Measurements from ENCODE around the gene ISG20L2.
A peak's percentile ranks its signal among the peaks of the same experiment; 100 is the strongest.

Gene ISG20L2

DNA sequence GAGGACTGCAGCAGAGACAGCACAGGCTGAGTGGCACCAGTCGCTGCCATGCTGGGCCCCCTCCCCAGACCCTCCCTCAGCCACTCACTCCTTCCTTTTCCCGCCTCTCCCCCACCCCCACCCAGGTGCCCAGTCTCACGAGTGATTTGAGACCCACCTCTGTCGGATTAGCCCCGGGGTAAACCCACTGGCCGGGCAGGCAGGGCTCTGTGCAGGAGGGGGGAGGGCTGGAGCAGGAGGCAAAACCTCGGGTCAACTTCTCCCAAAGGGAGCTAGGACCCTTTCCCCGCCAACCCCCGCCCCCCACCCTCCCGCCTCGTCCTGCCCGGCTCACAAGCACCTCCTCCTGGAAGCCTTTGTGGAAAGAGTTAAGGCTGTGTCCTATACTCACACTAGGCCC lies 15.8 kb upstream of the ISG20L2 start:
- Histone ChIP-seq H3K36me3 (peaks cover 65% of the 10 kb centered on the region), H3K27ac (peak overlapping the region; percentile 19), H3K4me3 (ENCODE audit: low read depth, low read length) (no peak overlapping the region), H3K9me3 (ENCODE audit: severe bottlenecking) (no peaks in the 10 kb centered on the region), H3K27me3 (ENCODE audit: insufficient read depth, low read depth, severe bottlenecking) (no peaks in the 10 kb centered on the region)
- TF ChIP-seq, protein P1, sequence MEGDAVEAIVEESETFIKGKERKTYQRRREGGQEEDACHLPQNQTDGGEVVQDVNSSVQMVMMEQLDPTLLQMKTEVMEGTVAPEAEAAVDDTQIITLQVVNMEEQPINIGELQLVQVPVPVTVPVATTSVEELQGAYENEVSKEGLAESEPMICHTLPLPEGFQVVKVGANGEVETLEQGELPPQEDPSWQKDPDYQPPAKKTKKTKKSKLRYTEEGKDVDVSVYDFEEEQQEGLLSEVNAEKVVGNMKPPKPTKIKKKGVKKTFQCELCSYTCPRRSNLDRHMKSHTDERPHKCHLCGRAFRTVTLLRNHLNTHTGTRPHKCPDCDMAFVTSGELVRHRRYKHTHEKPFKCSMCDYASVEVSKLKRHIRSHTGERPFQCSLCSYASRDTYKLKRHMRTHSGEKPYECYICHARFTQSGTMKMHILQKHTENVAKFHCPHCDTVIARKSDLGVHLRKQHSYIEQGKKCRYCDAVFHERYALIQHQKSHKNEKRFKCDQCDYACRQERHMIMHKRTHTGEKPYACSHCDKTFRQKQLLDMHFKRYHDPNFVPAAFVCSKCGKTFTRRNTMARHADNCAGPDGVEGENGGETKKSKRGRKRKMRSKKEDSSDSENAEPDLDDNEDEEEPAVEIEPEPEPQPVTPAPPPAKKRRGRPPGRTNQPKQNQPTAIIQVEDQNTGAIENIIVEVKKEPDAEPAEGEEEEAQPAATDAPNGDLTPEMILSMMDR (IDR thresholded peaks at IDR 0.05; ENCODE audit: low read depth, low read length): no peak
- no peak for DNase-seq

DNA sequence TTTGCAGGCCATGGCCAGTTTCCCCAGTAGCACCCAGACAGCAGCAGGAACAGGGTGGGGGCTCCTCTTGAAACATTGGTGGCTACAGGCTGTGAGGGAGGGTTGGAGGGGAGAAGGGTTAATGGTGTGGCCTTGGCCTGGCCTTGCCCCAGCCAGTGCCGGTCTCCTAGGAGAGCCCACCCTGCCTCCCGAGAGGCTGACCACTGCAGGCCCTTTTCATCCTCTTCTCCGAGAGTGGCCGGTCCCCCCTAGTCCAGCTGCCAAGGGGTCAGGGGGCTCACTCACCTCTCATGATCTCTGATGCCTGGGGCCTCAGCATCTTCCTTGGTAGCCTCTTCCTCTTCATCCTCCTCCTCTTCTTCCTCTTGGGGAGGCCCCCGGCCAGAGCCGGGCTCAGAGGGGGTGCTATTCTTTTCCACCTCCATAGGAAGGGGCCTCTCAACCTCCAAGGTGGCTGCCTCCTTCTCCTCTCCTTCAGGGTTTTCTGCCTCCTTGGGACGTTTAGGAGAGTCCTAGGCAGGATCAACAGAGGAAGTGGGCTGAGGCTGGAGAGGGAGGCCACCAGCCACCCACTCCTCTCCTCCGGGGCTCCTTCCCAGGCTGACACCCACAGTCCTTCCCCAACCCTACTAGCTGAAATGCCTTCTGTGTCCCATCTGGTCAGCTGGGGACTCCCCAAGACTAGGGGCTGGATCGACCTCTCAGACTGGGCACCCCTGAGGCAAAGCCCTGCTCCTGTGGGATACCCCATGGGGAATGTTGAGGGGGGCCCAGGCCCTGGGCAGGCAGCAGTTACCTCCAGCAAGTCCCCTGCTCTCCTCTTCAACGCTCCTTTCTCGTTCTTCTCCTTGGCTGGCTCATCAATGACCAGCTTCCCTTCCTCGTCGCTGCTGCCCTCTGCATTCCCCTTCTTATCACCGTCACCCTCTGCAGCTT lies 15.1 kb upstream of the ISG20L2 start:
- no peak for DNase-seq
- Histone ChIP-seq H3K4me3 (ENCODE audit: low read depth, low read length) (no peak overlapping the region), H3K27me3 (ENCODE audit: insufficient read depth, low read depth, severe bottlenecking) (no peaks in the 10 kb centered on the region), H3K9me3 (ENCODE audit: severe bottlenecking) (no peaks in the 10 kb centered on the region), H3K36me3 (peaks cover 58% of the 10 kb centered on the region), H3K27ac (peak overlapping the region; percentile 35)
- TF ChIP-seq, protein P1 (IDR thresholded peaks at IDR 0.05; ENCODE audit: low read depth, low read length): no peak

DNA sequence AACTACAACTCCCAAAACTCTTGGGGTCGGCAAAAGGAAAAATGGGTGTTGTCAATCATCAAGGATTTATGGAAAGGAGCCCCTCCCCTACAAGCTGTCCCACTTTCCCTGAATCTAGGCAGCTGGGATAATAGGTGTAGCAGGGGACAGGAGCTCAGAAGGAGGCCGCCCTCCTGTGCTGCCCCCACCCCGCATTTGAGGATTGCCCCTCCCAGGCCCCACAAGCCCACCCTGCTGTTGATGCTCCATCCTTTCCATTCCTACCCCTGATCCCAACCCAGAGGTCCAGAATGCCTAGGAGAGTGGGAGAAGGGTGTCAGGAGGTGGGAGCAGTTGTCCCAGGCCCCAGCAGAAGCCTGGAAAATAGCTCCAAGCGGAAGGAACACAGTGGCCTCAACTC lies 14.2 kb upstream of the ISG20L2 start:
- Histone ChIP-seq H3K36me3 (peaks cover 56% of the 10 kb centered on the region), H3K9me3 (ENCODE audit: severe bottlenecking) (no peaks in the 10 kb centered on the region), H3K4me3 (ENCODE audit: low read depth, low read length) (no peak overlapping the region), H3K27me3 (ENCODE audit: insufficient read depth, low read depth, severe bottlenecking) (no peaks in the 10 kb centered on the region), H3K27ac (peak overlapping the region; percentile 35)
- TF ChIP-seq, protein P1 (IDR thresholded peaks at IDR 0.05; ENCODE audit: low read depth, low read length): no peak
- DNase-seq: no peak

DNA sequence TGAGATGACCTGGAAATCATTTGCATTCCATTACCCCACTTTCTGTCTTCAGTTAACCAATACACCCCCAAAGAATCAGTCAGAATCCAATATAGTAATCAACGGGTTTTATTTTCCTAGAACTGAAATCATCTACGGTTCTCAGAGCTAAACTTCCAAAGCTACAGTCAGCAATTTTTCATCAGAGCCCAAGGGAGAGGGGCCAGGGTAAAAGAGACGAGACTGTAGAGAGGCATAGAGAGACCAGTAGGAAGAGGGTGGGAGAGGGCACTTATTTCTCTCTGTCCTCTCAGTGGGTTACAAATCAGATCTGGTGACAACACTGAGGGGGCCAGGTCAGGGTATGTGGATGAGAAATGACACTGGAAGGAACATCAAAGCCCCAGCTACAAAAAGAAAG lies 13.5 kb upstream of the ISG20L2 start:
- Histone ChIP-seq H3K36me3 (peaks cover 59% of the 10 kb centered on the region), H3K4me3 (ENCODE audit: low read depth, low read length) (no peak overlapping the region)
- DNase-seq: no peak

DNA sequence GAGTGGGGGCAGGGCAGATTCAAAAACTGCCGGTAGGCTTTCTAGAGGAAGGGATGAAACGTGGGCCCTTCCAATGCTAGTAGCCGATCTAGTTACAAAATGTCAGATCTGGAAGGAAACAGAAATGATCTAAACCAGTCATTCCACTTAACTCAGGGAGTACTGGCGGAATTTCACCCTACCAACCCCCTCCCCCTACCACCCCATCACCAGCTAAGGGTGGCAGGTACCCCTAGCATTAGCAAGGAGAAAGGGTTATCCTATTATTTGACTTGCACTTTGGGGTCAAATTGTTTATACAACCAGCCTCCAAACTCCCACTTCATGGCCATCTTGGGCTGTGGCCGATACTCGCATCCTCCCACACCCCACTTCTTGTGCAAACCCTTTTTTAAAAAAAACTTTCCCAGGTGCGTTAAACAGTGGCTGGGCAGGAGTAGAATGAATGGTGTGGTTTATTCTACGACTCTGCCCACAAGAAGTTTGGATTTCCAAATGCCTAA lies 13.0 kb upstream of the ISG20L2 start:
- no peak for DNase-seq
- no peaks in the 10 kb centered on the region for H3K9me3 ChIP-seq (ENCODE audit: severe bottlenecking)
- H3K4me3 ChIP-seq (ENCODE audit: low read depth, low read length): peak overlapping the region; percentile 15
- H3K27me3 ChIP-seq (ENCODE audit: insufficient read depth, low read depth, severe bottlenecking): no peaks in the 10 kb centered on the region
- TF ChIP-seq, protein P1 (IDR thresholded peaks at IDR 0.05; ENCODE audit: low read depth, low read length): no peak
- H3K27ac ChIP-seq: peak overlapping the region; percentile 65
- peaks cover 64% of the 10 kb centered on the region for H3K36me3 ChIP-seq

More for the DNA sequence above, 13.5 kb upstream of the ISG20L2 start:
- H3K9me3 ChIP-seq (ENCODE audit: severe bottlenecking): no peaks in the 10 kb centered on the region
- H3K27me3 ChIP-seq (ENCODE audit: insufficient read depth, low read depth, severe bottlenecking): no peaks in the 10 kb centered on the region
- peak overlapping the region; percentile 65 for H3K27ac ChIP-seq
- TF ChIP-seq, protein P1 (IDR thresholded peaks at IDR 0.05; ENCODE audit: low read depth, low read length): no peak
